ENCODE data around the gene TUBB2B.

DNA sequence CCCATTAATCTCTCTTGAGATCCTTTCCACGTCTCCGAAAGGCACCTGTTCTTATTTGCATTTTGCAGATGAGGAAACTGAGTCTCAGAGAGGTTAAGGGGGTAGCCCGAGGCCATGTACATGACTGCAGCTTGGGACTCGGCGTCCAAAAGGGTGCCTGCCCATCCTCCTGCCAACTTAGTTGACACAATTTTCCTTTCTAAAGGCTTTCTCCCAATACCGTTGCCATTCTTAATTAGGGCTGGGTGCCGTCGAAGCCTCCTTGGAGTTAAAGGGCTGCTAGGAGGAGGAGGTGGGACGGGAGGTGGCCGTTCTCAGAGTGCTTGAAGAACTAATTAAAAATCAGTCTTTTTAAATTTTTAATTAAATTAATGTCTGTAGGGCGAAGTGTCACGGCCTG is 30.7 kb upstream of the TUBB2B start:
- TF ChIP-seq YY1 (IDR thresholded peaks at IDR 0.05; ENCODE audit: extremely low read depth, insufficient replicate concordance, low read depth, low read length): no peak
- TF ChIP-seq SP1 (IDR thresholded peaks at IDR 0.05; ENCODE audit: low read depth): no peak
- TF ChIP-seq, protein P1, sequence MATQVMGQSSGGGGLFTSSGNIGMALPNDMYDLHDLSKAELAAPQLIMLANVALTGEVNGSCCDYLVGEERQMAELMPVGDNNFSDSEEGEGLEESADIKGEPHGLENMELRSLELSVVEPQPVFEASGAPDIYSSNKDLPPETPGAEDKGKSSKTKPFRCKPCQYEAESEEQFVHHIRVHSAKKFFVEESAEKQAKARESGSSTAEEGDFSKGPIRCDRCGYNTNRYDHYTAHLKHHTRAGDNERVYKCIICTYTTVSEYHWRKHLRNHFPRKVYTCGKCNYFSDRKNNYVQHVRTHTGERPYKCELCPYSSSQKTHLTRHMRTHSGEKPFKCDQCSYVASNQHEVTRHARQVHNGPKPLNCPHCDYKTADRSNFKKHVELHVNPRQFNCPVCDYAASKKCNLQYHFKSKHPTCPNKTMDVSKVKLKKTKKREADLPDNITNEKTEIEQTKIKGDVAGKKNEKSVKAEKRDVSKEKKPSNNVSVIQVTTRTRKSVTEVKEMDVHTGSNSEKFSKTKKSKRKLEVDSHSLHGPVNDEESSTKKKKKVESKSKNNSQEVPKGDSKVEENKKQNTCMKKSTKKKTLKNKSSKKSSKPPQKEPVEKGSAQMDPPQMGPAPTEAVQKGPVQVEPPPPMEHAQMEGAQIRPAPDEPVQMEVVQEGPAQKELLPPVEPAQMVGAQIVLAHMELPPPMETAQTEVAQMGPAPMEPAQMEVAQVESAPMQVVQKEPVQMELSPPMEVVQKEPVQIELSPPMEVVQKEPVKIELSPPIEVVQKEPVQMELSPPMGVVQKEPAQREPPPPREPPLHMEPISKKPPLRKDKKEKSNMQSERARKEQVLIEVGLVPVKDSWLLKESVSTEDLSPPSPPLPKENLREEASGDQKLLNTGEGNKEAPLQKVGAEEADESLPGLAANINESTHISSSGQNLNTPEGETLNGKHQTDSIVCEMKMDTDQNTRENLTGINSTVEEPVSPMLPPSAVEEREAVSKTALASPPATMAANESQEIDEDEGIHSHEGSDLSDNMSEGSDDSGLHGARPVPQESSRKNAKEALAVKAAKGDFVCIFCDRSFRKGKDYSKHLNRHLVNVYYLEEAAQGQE (IDR thresholded peaks at IDR 0.05; ENCODE audit: low read depth): no peak
- TF ChIP-seq, protein P2, sequence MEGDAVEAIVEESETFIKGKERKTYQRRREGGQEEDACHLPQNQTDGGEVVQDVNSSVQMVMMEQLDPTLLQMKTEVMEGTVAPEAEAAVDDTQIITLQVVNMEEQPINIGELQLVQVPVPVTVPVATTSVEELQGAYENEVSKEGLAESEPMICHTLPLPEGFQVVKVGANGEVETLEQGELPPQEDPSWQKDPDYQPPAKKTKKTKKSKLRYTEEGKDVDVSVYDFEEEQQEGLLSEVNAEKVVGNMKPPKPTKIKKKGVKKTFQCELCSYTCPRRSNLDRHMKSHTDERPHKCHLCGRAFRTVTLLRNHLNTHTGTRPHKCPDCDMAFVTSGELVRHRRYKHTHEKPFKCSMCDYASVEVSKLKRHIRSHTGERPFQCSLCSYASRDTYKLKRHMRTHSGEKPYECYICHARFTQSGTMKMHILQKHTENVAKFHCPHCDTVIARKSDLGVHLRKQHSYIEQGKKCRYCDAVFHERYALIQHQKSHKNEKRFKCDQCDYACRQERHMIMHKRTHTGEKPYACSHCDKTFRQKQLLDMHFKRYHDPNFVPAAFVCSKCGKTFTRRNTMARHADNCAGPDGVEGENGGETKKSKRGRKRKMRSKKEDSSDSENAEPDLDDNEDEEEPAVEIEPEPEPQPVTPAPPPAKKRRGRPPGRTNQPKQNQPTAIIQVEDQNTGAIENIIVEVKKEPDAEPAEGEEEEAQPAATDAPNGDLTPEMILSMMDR (IDR thresholded peaks at IDR 0.05 in 2 of 3, conservative IDR thresholded peaks at IDR 0.05 in 1 of 3; ENCODE audit: borderline replicate concordance in 1 of 3, insufficient read depth in 1 of 3, low read depth in 2 of 3, low read length in 2 of 3): no peak

Measured in HCT116 (cell line).